HFF-Myc (cell line): Measurements from ENCODE around the gene INKA1.

Experiments used
- DNase-seq: peaks from one replicate; pipeline ENCODE4 v3.0.0-alpha.2; 2011; ENCODE audit warnings: low read depth; ENCODE audit errors: extremely low read depth
- H3K4me3 ChIP-seq: replicated peaks from 2 replicates; pipeline ENCODE4 v1.5.1; 2011; ENCODE audit warnings: low read depth, mild to moderate bottlenecking, control low read depth, low read length
- TF ChIP-seq, protein P1 (sequence below): IDR thresholded peaks from 2 replicates; pipeline ENCODE4 v1.5.1; 2012; ENCODE audit warnings: mild to moderate bottlenecking, low read depth, low read length, control low read depth; ENCODE audit errors: missing control alignments

The INKA1 gene

DNA sequence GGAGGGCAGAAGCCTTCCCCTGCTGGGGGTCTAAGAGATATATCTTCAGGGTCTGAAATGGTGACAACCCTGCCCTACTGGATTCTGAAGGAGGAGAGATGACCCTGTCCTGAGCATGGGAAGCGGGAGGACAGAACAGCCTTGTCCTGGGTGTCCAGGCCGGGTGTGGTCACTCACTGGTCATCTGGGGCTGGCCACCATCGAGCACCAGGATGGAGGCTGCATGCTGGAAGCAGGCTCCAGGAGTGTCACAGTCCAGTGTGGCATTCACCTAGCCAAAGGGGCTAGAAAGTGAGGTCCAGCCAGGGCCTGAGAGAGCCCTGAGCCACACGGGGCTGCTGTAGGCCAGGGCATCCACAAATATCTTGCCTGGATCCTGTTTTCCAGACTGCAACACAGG is 8.6 kb upstream of the INKA1 start:
- H3K4me3 ChIP-seq, result no peak overlapping the region
- TF ChIP-seq, protein P1, sequence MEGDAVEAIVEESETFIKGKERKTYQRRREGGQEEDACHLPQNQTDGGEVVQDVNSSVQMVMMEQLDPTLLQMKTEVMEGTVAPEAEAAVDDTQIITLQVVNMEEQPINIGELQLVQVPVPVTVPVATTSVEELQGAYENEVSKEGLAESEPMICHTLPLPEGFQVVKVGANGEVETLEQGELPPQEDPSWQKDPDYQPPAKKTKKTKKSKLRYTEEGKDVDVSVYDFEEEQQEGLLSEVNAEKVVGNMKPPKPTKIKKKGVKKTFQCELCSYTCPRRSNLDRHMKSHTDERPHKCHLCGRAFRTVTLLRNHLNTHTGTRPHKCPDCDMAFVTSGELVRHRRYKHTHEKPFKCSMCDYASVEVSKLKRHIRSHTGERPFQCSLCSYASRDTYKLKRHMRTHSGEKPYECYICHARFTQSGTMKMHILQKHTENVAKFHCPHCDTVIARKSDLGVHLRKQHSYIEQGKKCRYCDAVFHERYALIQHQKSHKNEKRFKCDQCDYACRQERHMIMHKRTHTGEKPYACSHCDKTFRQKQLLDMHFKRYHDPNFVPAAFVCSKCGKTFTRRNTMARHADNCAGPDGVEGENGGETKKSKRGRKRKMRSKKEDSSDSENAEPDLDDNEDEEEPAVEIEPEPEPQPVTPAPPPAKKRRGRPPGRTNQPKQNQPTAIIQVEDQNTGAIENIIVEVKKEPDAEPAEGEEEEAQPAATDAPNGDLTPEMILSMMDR, result no peak
- DNase-seq, result no peak

DNA sequence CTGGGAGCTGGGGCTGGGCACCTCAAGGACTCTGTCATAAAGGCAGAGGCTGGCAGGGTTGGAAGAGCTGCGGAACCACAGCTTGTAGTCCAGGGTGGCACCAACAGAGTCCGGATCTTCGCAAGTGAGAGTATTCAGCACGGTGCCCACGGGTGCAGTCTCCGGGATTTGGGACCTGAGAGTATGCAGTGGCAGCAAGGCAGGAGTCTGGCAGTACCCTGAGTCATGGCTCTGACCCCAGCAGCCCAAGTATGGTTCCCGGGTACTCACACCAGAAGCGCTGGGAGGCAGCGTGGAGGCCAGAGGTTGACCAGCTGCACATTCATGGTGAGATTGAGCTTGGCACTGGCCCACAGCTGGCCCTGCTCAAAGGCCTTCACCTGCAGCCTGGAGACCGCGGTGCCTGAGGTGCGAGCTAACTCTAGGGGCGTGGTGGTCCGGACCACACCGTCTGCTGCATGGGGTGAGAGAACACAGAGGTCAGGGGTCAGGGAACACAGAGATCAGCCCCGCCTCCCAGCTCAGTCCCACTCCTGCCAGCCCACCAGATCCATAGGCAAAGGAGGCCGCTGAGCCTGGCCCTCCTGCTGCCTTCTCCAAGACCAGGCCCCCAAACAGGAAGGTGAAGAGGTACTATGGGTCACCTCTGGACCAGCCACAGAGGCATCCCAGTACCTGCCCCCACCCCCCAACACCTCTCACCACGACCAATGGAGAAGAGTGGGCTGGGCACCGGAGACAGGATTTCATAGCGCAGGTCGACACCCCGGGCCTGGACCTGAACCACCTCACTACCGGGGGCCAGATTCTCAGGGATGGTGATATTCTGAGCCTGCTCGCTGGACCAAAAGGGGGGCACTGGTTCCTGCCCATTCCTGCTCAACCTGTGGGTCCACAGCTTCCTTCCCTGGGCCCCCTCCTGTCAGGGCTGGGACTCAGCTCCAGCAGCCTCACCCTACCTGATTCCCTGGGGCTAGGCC is 7.8 kb upstream of the INKA1 start:
- no peak overlapping the region for H3K4me3 ChIP-seq
- TF ChIP-seq, protein P1, result no peak
- no peak for DNase-seq

DNA sequence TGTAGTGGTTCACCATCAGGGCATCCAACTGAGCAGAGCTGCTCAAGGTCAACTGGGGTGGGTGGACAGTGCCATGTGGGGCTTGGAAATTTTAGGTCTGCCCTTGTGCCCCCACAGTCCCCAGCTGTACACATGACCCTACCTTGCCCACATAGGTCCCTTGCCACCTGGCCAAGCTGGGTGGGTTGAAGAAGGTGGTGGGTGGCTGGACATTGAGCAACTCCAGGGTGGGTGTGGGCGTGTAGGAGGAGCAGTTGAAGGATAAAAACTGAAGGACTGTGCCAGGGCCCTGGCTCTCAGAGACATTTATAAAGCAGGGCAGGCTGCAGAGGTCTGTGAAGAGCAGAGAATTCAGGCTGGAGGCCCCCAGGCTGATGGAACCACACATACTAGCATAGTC is 4.0 kb upstream of the INKA1 start:
- TF ChIP-seq, protein P1, result no peak
- no peak overlapping the region for H3K4me3 ChIP-seq
- DNase-seq, result no peak

DNA sequence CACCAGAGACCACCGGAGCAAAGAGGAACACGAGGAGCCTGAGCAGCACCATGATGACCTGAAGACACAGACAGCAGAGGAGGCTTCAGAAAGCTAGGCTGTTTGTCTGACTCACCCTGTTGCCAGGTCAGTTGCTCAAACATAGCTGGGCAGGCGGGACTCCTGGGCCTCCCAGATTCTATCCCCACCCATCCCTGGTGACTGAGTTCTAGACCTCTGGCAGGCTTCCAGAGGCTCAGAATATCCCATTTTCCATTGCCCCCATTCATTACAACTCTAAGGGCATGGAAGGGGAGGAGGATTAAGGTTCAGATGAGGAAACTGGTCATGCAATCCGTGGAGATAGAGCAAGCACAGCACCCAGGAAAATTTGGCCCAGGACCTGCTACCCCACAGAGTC is 3.3 kb upstream of the INKA1 start, which contains the start of gene CDHR4:
CDHR4 (minus strand) TSS at position 113 of the 400 bp plus-strand sequence; CDS start at position 52, 61 bp downstream.
- TF ChIP-seq, protein P1, result no peak
- no peak within 1 kb of the TSS for H3K4me3 ChIP-seq
- no peak for DNase-seq

DNA sequence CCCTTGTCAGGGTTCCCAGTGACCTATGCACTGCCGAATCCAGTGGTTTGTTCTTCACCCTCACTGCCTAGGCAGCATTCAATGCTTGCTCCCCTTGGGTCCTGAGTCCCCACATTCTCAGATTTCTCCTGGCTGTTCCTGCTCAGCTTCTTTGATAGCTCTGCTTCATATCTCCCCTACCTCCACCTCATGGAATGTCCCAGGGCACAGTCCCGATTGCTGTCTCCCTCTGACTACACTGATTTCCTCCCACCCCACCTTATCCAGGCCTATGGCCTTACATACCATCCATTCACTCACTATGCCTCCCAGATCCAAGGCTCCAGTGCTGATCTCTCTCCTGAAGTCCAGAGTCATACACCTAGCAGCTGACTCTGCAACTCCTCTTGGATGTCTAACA is 1.9 kb upstream of the INKA1 start:
- TF ChIP-seq, protein P1, result no peak
- H3K4me3 ChIP-seq, result no peak overlapping the region
- no peak for DNase-seq

DNA sequence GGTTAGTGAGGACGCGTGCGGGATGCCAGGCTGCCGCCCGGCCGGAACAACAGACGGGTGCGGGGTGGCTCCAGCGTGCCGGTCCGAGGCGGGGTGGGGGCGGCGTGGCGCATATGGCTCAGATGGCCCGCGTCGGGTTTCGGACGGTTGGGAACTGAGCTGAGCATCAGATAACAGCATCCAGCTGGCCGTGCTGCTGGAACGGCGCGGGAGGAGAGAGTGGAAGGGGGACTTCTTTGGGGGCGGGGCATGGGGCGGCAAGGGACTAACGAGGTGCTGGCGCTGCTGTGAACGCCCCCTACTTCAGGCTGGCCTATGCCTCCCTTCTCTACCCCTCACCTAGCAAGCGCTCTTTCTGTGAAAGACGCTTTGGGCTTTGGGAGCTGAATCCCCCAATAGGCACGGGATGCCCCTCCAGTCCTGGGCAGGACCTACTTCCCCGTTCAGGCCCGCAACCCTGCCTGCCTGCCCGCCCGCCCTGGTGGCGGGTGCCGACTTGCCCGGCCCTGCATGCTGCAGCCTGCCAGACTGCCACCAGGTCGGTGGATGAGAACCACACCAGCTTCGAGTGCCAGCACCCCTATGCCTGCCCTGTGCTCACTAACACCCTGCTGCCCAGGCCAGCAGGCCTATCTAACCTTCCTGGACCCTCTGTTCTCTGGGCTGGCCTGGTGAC is 542 bp downstream of the INKA1 start:
- DNase-seq, result no peak
- TF ChIP-seq, protein P1, result no peak
- peak overlapping the region; percentile 69 for H3K4me3 ChIP-seq
